GM12878 (cell line): ENCODE results near the gene FUT7. TPM values are rescaled to one million over a fixed set of nuclear protein-coding genes. Genes with fewer than 3 reads are reported as not detected.

ENCODE experiments used
- ATAC-seq: fragments of 200-7000 bp; cut with Tn5 transposase; 3 replicates; pipeline ENCODE4 v1.9.1; 2020; ENCODE audit warnings: mild to moderate bottlenecking, moderate library complexity
- BruUV-seq: library from RNA; stranded (reverse); fragments of 400-500 nt; replicated peaks from 2 replicates; lab custom pipeline; 2021; lab: Mats Ljungman, UMichigan
- CTCF ChIA-PET: fragments of 300-600 bp; sonication (Branson Sonifier 250); formaldehyde crosslinking; extraction: SDS; loops from one replicate; lab custom pipeline; 2021; ENCODE audit warnings: inconsistent platforms; lab: Yijun Ruan, JAX
- POLR2A ChIA-PET: fragments of 350-600 bp; formaldehyde crosslinking; extraction: SDS; loops from one replicate; lab custom pipeline; 2021; ENCODE audit warnings: inconsistent platforms; lab: Charles Lee
- RAD21 ChIA-PET: fragments of 300-600 bp; sonication (Branson Sonifier 250); formaldehyde crosslinking; loops from one replicate; lab custom pipeline; 2023; ENCODE audit warnings: antibody characterized with exemption; ENCODE audit not compliant: unreplicated experiment; lab: Charles Lee
- SMC1A ChIA-PET: fragments of 300-600 bp; sonication (Branson Sonifier 250); formaldehyde crosslinking; loops from one replicate; lab custom pipeline; 2023; ENCODE audit not compliant: unreplicated experiment, uncharacterized antibody; lab: Charles Lee
- DNase-seq: peaks from one replicate; pipeline ENCODE4 v3.0.0-alpha.2; 2011; ENCODE audit warnings: low read depth, low spot score
- FAIRE-seq: peaks from 3 replicates; lab custom pipeline; 2011; peaks lifted over from hg19 to GRCh38; lab: Jason Lieb, UNC
- H2AFZ ChIP-seq: 2 replicates; pipeline ENCODE4 v1.6.0; 2011; ENCODE audit warnings: low read depth, low read length, control low read depth; ENCODE audit not compliant: control insufficient read depth
- H3K27ac ChIP-seq: 2 replicates; pipeline ENCODE4 v1.5.1; 2011; ENCODE audit warnings: control low read depth; ENCODE audit not compliant: control insufficient read depth, insufficient read depth
- H3K27me3 ChIP-seq, 2 experiments: replicated peaks in 1 of 2; 2 replicates each; pipeline versions ENCODE4 v1.6.0 to v1.6.1; 2011; ENCODE audit warnings: low read length in 1 of 2; ENCODE audit not compliant: control insufficient read depth in 2 of 2, insufficient read depth in 2 of 2
- H3K36me3 ChIP-seq, 2 experiments: 2 replicates each; pipeline ENCODE4 v1.5.1; 2011; ENCODE audit warnings: low read length in 1 of 2; ENCODE audit not compliant: control insufficient read depth in 2 of 2, insufficient read depth in 2 of 2
- H3K4me1 ChIP-seq: 2 replicates; pipeline ENCODE4 v1.6.1; 2011; ENCODE audit warnings: mild to moderate bottlenecking, low read length, moderate library complexity, mixed read lengths; ENCODE audit not compliant: control insufficient read depth, insufficient read depth
- H3K4me2 ChIP-seq: 2 replicates; pipeline ENCODE4 v1.6.0; 2011; ENCODE audit warnings: control low read depth; ENCODE audit not compliant: control insufficient read depth, insufficient read depth
- H3K4me3 ChIP-seq: fragments of 200-600 bp; sonication (generic); 2 replicates; pipeline ENCODE4 v1.5.1; 2016
- H3K79me2 ChIP-seq: 2 replicates; pipeline ENCODE4 v1.6.0; 2011; ENCODE audit warnings: low read length; ENCODE audit not compliant: control insufficient read depth, insufficient read depth
- H3K9ac ChIP-seq: 2 replicates; pipeline ENCODE4 v1.8.0; 2011; ENCODE audit warnings: low read length, control low read depth, mixed read lengths; ENCODE audit not compliant: control insufficient read depth, insufficient read depth
- H3K9me3 ChIP-seq: replicated peaks from 3 replicates; pipeline ENCODE4 v1.5.1; 2011; ENCODE audit warnings: mild to moderate bottlenecking, low read length; ENCODE audit not compliant: control insufficient read depth, insufficient read depth
- H4K20me1 ChIP-seq: 2 replicates; pipeline ENCODE4 v1.6.0; 2011; ENCODE audit not compliant: control insufficient read depth, insufficient read depth
- ASH2L ChIP-seq: fragments of 300-600, 200-600 bp; sonication (generic); IDR thresholded peaks from 2 replicates; pipeline ENCODE4 v1.6.1; 2017; ENCODE audit warnings: low read depth, mild to moderate bottlenecking, borderline replicate concordance
- CEBPB ChIP-seq, 2 experiments: fragments of 150-350 bp in 1 of 2; IDR thresholded peaks; 2 replicates each; pipeline ENCODE4 v1.6.1; 2012 to 2014; ENCODE audit warnings: low read depth in 2 of 2, low read length in 2 of 2, borderline replicate concordance in 1 of 2, inconsistent platforms in 1 of 2
- IRF5 ChIP-seq: fragments of 450-650 bp; IDR thresholded peaks from 2 replicates; pipeline ENCODE4 v1.6.1; 2017; ENCODE audit warnings: borderline replicate concordance
- RCOR1 ChIP-seq: conservative IDR thresholded peaks from 2 replicates; pipeline ENCODE4 v1.6.1; 2012; ENCODE audit warnings: low read depth, low read length, improper control_type of control experiment
- WGBS: methylation state at CpG from one replicate; pipeline ENCODE4 v1.1.6; 2016; ENCODE audit warnings: low lambda C conversion rate; ENCODE audit not compliant: insufficient replicate concordance, insufficient coverage; ENCODE audit errors: missing lambda C conversion rate; 5-methylcytosine and 5-hydroxymethylcytosine counted together
- in situ Hi-C: fragments of 300-500 bp; cut with MboI; formaldehyde crosslinking; loops from 9 replicates; pipeline ENCODE4 v1.14.3; 2018; ENCODE audit warnings: mixed read lengths
- intact Hi-C: fragments of 100-400 bp; cut with micrococcal nuclease; formaldehyde crosslinking; loops from one replicate; pipeline ENCODE4 v1.14.2; 2022; ENCODE audit not compliant: unreplicated experiment
- polyA plus RNA-seq, 11 experiments: library from polyadenylated mRNA; depleted of rRNA in 4 of 11; unstranded in 6 of 11; stranded (reverse) in 5 of 11; fragments of >200 nt; fragmentation: Nextera tagmentation in 4 of 11; fragmentation: Illumina TruSeq in 1 of 11; extraction: Ambion mirVana in 4 of 11; extraction: Trizol in 1 of 11; gene quantifications; 1 replicate in 1 of 11; 2 replicates in 10 of 11; pipeline versions ENCODE4 v1.2.1 to v1.2.3, GENCODE V29; 2011 to 2016; ENCODE audit warnings: inconsistent platforms in 2 of 11, missing spikeins in 2 of 11, low read depth in 1 of 11
- total RNA-seq, 4 experiments: library from RNA; depleted of rRNA in 3 of 4; stranded (reverse); fragments of >200 nt in 3 of 4; fragmentation: Illumina TruSeq in 1 of 4; extraction: Trizol in 1 of 4; gene quantifications; 2 replicates each; pipeline versions ENCODE4 v1.2.1 to v1.2.3, GENCODE V29; 2013 to 2021

Gene FUT7
- total and polyA plus RNA-seq, 10 of the 15 experiments (the other 5 are each of a cell fraction or from before 2014, with no cell fraction given), result 0.04 to 0.62 (median 0.20) TPM; not detected in 2

GRCh38 chr9:137078701-137079400 lies 47.0 kb upstream of the FUT7 start:
- Histone ChIP-seq H3K4me3 (peak overlapping the region; percentile 66), H3K27me3 (no peaks in the 10 kb centered on the region), H3K79me2 (peaks cover 8% of the 10 kb centered on the region), H3K36me3 (peaks cover 0 to 5% of the 10 kb centered on the region in 2 experiments; a peak in 3 of 4 replicates), H3K4me2 (peak overlapping the region; percentile 72), H3K9ac (no peak overlapping the region; the same call in 1 of the 2 replicates), H3K4me1 (peaks cover 31% of the 10 kb centered on the region), H3K27ac (no peak overlapping the region), H2AFZ (no peak overlapping the region), H3K9me3 (no peaks in the 10 kb centered on the region), H4K20me1 (no peaks in the 10 kb centered on the region; the same call in 1 of the 2 replicates)
- DNase-seq, result no peak
- BruUV-seq, result no TSS peak
- 97% methylated on average over 35 of the region's 51 CpGs for WGBS
- in situ Hi-C loops, result no loop called here
- POLR2A ChIA-PET, result no interaction called here
- TF ChIP-seq RCOR1, result no peak
- TF ChIP-seq ASH2L, result no peak
- TF ChIP-seq IRF5, result no peak
- no peak for TF ChIP-seq CEBPB (IDR thresholded peaks at IDR 0.05; ENCODE audit: borderline replicate concordance in 1 of 2, low read depth in 2 of 2, low read length in 2 of 2)
- CTCF ChIA-PET, result no interaction called here
- intact Hi-C loops, result no loop called here
- ATAC-seq, result no peak
- SMC1A ChIA-PET, result interaction anchor here (1.1 kb wide), 1 partner anchor 11 kb away, joined by 3 read pairs; no protein-coding TSS in a partner anchor
- RAD21 ChIA-PET, result interaction anchor here (0.6 kb wide), 1 partner anchor 11 kb away, joined by 3 read pairs; no protein-coding TSS in a partner anchor
- no peak for FAIRE-seq
